HG03025 (cell line): ENCODE data around the gene PGLYRP3.

ENCODE experiments used
- ATAC-seq: cut with Tn5 transposase; IDR thresholded peaks from one replicate; pipeline ENCODE4 v1.9.1; 2021; ENCODE audit warnings: mild to moderate bottlenecking, moderate library complexity; ENCODE audit not compliant: unreplicated experiment, low FRiP score

The PGLYRP3 gene

GRCh38 chr1:153312570-153313186 lies at the start of gene PGLYRP3:
TSS of gene PGLYRP3 (minus strand) at chr1:153312952. CDS start at chr1:153310665, 2,287 bp downstream.
- no peak for ATAC-seq

- no peak for ATAC-seq
Measured at GRCh38 chr1:153362187-153362775, 49.5 kb upstream of the PGLYRP3 start.

GRCh38 chr1:153361480-153362109 lies 48.8 kb upstream of the PGLYRP3 start:
- no peak for ATAC-seq

GRCh38 chr1:153360592-153361479 lies 48.1 kb upstream of the PGLYRP3 start:
- ATAC-seq: no peak

- no peak for ATAC-seq
Measured at GRCh38 chr1:153360190-153360589, 47.4 kb upstream of the PGLYRP3 start.

GRCh38 chr1:153359241-153359640 lies 46.5 kb upstream of the PGLYRP3 start:
- no peak for ATAC-seq

GRCh38 chr1:153358691-153358975 lies 45.9 kb upstream of the PGLYRP3 start:
- ATAC-seq: no peak

- no peak for ATAC-seq
Measured at GRCh38 chr1:153357853-153358690, 45.3 kb upstream of the PGLYRP3 start, which contains the start of gene S100A9. TSS of gene S100A9 (plus strand) at chr1:153357854. CDS start at chr1:153358284, 430 bp downstream.

GRCh38 chr1:153357076-153357852 lies 44.5 kb upstream of the PGLYRP3 start:
- ATAC-seq: no peak

- ATAC-seq: no peak
Measured at GRCh38 chr1:153356392-153357075, 43.8 kb upstream of the PGLYRP3 start.

GRCh38 chr1:153355445-153356071 lies 42.8 kb upstream of the PGLYRP3 start:
- no peak for ATAC-seq

GRCh38 chr1:153354515-153355193 lies 41.9 kb upstream of the PGLYRP3 start:
- ATAC-seq: no peak

- no peak for ATAC-seq
Measured at GRCh38 chr1:153353226-153353947, 40.6 kb upstream of the PGLYRP3 start.

GRCh38 chr1:153352523-153352922 lies 39.8 kb upstream of the PGLYRP3 start:
- no peak for ATAC-seq

- ATAC-seq: no peak
Measured at GRCh38 chr1:153350321-153350957, 37.7 kb upstream of the PGLYRP3 start.

- ATAC-seq: no peak
Measured at GRCh38 chr1:153349363-153350320, 36.9 kb upstream of the PGLYRP3 start.
